Liver (tissue), 9 donors: ENCODE data around the gene NELL1. TPM values are rescaled to one million over a fixed set of nuclear protein-coding genes. Genes with fewer than 3 reads are reported as not detected.

Source experiments
- DNase-seq: peaks from one replicate; pipeline ENCODE4 v3.0.0-alpha.2; 2017; ENCODE audit warnings: low spot score
- H3K27ac ChIP-seq, 2 donors: one replicate each; pipeline ENCODE4 v1.7.0; 2013; ENCODE audit warnings: inconsistent platforms in 2 of 2, low read length in 2 of 2, control low read depth in 1 of 2, low read depth in 1 of 2, mild to moderate bottlenecking in 1 of 2
- H3K27me3 ChIP-seq, 4 donors: one replicate each; pipeline versions ENCODE4 v1.6.1 to v1.7.0; 2013; ENCODE audit warnings: low read length in 3 of 4, inconsistent platforms in 1 of 4, mild to moderate bottlenecking in 1 of 4, moderate library complexity in 1 of 4; ENCODE audit not compliant: control insufficient read depth in 4 of 4, insufficient read depth in 4 of 4
- H3K36me3 ChIP-seq, 4 donors: one replicate each; pipeline versions ENCODE4 v1.6.1 to v1.7.0; 2013; ENCODE audit warnings: low read length in 3 of 4, mild to moderate bottlenecking in 3 of 4, low read depth in 1 of 4, moderate library complexity in 1 of 4; ENCODE audit not compliant: control insufficient read depth in 4 of 4, insufficient read depth in 3 of 4
- H3K4me1 ChIP-seq, 4 donors: one replicate each; pipeline versions ENCODE4 v1.6.1 to v1.7.0; 2013; ENCODE audit warnings: low read length in 3 of 4, mild to moderate bottlenecking in 3 of 4, moderate library complexity in 1 of 4; ENCODE audit not compliant: control insufficient read depth in 4 of 4, insufficient read depth in 4 of 4
- H3K4me3 ChIP-seq, 3 donors: one replicate each; pipeline versions ENCODE4 v1.6.1 to v1.7.0; 2013; ENCODE audit warnings: low read length in 3 of 3, control low read depth in 1 of 3, low read depth in 1 of 3, mild to moderate bottlenecking in 1 of 3
- H3K9ac ChIP-seq, 2 donors: one replicate each; pipeline ENCODE4 v1.7.0; 2013; ENCODE audit warnings: low read length in 2 of 2, mild to moderate bottlenecking in 2 of 2, moderate library complexity in 2 of 2, control low read depth in 1 of 2, low read depth in 1 of 2
- H3K9me3 ChIP-seq, 4 donors: one replicate each; pipeline versions ENCODE4 v1.6.1 to v1.7.0; 2013; ENCODE audit warnings: low read length in 3 of 4; ENCODE audit not compliant: control insufficient read depth in 4 of 4
- EGR1 ChIP-seq, 2 donors: IDR thresholded peaks; 2 replicates each; pipeline ENCODE4 v1.6.1; 2016 to 2018; ENCODE audit warnings: antibody characterized with exemption in 2 of 2, low read depth in 2 of 2
- FOXA1 ChIP-seq: IDR thresholded peaks from 2 replicates; pipeline ENCODE4 v1.6.1; 2016; ENCODE audit warnings: antibody characterized with exemption
- FOXA2 ChIP-seq: IDR thresholded peaks from 2 replicates; pipeline ENCODE4 v1.6.1; 2016; ENCODE audit warnings: antibody characterized with exemption
- GABPA ChIP-seq, 2 donors: IDR thresholded peaks in 1 of 2; conservative IDR thresholded peaks in 1 of 2; 2 replicates each; pipeline ENCODE4 v1.6.1; 2016; ENCODE audit warnings: antibody characterized with exemption in 2 of 2, mild to moderate bottlenecking in 1 of 2, moderate library complexity in 1 of 2
- HNF4A ChIP-seq, 2 donors: conservative IDR thresholded peaks; 2 replicates each; pipeline ENCODE4 v1.6.1; 2016; ENCODE audit warnings: antibody characterized with exemption in 2 of 2, mild to moderate bottlenecking in 2 of 2
- HNF4G ChIP-seq: IDR thresholded peaks from 2 replicates; pipeline ENCODE4 v1.6.1; 2016; ENCODE audit warnings: antibody characterized with exemption
- NR2F2 ChIP-seq: IDR thresholded peaks from 2 replicates; pipeline ENCODE4 v1.6.1; 2016; ENCODE audit warnings: antibody characterized with exemption
- RAD21 ChIP-seq, 2 donors: IDR thresholded peaks; 2 replicates each; pipeline ENCODE4 v1.6.1; 2016; ENCODE audit warnings: antibody characterized with exemption in 2 of 2, mild to moderate bottlenecking in 2 of 2
- RXRA ChIP-seq, 2 donors: IDR thresholded peaks; 2 replicates each; pipeline ENCODE4 v1.6.1; 2017 to 2018; ENCODE audit warnings: antibody characterized with exemption in 2 of 2, mild to moderate bottlenecking in 1 of 2
- SP1 ChIP-seq: IDR thresholded peaks from 2 replicates; pipeline ENCODE4 v1.6.1; 2018; ENCODE audit warnings: antibody characterized with exemption, mild to moderate bottlenecking
- TAF1 ChIP-seq: conservative IDR thresholded peaks from 2 replicates; pipeline ENCODE4 v1.6.1; 2016; ENCODE audit warnings: antibody characterized with exemption, mild to moderate bottlenecking
- YY1 ChIP-seq: IDR thresholded peaks from 2 replicates; pipeline ENCODE4 v1.6.1; 2016; ENCODE audit warnings: antibody characterized with exemption, mild to moderate bottlenecking
- WGBS: extraction: QIAGEN DNeasy Blood & Tissue Kit; methylation state at CpG from one replicate; pipeline ENCODE4 v1.1.7; 2013; 5-methylcytosine and 5-hydroxymethylcytosine counted together
- polyA plus RNA-seq, 2 donors: library from polyadenylated mRNA; stranded (reverse) in 1 of 2; unstranded in 1 of 2; fragments of 200-250 nt in 1 of 2; fragments of >200 nt in 1 of 2; fragmentation: Nextera tagmentation in 1 of 2; extraction: Ambion mirVana in 1 of 2; gene quantifications; one replicate each; pipeline versions ENCODE4 v1.2.1 to v1.2.3, GENCODE V29; 2013 to 2015
- total RNA-seq, 2 donors: library from RNA; depleted of rRNA; stranded (reverse); fragments of >200 nt; gene quantifications; one replicate each; pipeline ENCODE4 v1.2.3, GENCODE V29; 2014
- TF ChIP-seq, protein P1 (sequence below): fragments of 150-350 bp; IDR thresholded peaks from 2 replicates; pipeline ENCODE4 v1.5.1; 2017; ENCODE audit warnings: improper control_type of control experiment, low read depth, low read length; ENCODE audit not compliant: missing input control
- TF ChIP-seq, protein P2 (sequence below): IDR thresholded peaks from 2 replicates; pipeline ENCODE4 v1.6.1; 2016; ENCODE audit warnings: antibody characterized with exemption
- TF ChIP-seq, protein P3 (sequence below): IDR thresholded peaks from 2 replicates; pipeline ENCODE4 v1.6.1; 2016; ENCODE audit warnings: antibody characterized with exemption
- TF ChIP-seq, protein P4 (sequence below): IDR thresholded peaks from 2 replicates; pipeline ENCODE4 v1.6.1; 2016; ENCODE audit warnings: antibody characterized with exemption
- TF ChIP-seq, protein P5 (sequence below): IDR thresholded peaks from 2 replicates; pipeline ENCODE4 v1.6.1; 2016; ENCODE audit warnings: antibody characterized with exemption, mild to moderate bottlenecking
- donor health status: healthy.
- donor health status: healthy.
- donor health status: healthy.
- donor health status: healthy.
- donor health status: healthy.

NELL1 gene
- total and polyA plus RNA-seq, 4 donors: not detected

DNA sequence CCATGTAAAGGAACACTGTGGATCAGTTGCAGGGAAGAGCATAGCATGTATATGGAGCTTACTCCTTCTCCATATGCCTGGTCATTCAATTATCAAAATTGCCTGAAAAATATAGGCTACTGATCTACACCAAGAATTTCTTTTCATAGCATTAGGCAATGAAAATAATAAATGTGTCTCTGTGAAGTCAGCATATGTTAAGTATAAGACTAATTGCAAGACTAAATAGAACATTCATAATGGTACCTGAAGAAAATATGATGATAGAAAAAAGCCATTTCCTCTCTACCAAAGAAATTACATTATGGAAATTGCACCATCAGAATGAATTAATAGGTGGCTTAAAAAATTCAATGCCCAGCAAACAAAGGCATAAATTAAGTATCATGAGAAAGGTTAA is 584.7 kb downstream of the NELL1 start:
- no peaks in the 10 kb centered on the region for H3K36me3 ChIP-seq
- no peaks in the 10 kb centered on the region for H3K27me3 ChIP-seq
- no peak overlapping the region for H3K4me3 ChIP-seq
- no peak for DNase-seq
- H3K27ac ChIP-seq: no peak overlapping the region
- no peak overlapping the region for H3K9ac ChIP-seq
- H3K9me3 ChIP-seq: no peaks in the 10 kb centered on the region
- TF ChIP-seq, protein P1, sequence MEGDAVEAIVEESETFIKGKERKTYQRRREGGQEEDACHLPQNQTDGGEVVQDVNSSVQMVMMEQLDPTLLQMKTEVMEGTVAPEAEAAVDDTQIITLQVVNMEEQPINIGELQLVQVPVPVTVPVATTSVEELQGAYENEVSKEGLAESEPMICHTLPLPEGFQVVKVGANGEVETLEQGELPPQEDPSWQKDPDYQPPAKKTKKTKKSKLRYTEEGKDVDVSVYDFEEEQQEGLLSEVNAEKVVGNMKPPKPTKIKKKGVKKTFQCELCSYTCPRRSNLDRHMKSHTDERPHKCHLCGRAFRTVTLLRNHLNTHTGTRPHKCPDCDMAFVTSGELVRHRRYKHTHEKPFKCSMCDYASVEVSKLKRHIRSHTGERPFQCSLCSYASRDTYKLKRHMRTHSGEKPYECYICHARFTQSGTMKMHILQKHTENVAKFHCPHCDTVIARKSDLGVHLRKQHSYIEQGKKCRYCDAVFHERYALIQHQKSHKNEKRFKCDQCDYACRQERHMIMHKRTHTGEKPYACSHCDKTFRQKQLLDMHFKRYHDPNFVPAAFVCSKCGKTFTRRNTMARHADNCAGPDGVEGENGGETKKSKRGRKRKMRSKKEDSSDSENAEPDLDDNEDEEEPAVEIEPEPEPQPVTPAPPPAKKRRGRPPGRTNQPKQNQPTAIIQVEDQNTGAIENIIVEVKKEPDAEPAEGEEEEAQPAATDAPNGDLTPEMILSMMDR: no peak
- no peak for TF ChIP-seq SP1
- no peaks in the 10 kb centered on the region for H3K4me1 ChIP-seq

DNA sequence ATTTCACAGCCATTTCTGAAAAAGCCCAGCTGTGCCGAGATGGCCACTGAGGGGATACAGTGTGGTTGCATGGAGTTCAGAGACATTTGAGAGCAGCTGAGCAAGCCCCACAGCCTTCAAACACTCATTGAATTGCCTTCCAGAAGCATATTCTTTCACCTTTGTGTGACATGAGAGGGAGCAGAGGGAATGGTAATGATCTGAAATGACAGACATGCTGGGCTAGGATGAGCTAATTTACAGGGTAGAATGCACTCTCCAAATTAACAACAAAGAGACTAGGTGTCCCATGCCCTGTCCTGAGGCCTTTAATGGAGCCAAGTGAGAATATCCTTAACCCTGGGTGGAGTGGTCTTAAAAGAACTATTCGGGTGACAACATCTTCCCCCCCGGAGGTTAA is 585.4 kb downstream of the NELL1 start:
- TF ChIP-seq, protein P1: no peak
- TF ChIP-seq GABPA (IDR thresholded peaks at IDR 0.05 in 1 of 2, conservative IDR thresholded peaks at IDR 0.05 in 1 of 2) (no peak), SP1 (no peak), RAD21 (IDR thresholded peaks at IDR 0.05) (no peak), FOXA2 (no peak), YY1 (no peak), RXRA (IDR thresholded peaks at IDR 0.05) (no peak), NR2F2 (no peak), EGR1 (IDR thresholded peaks at IDR 0.05; ENCODE audit: low read depth in 2 of 2) (no peak), HNF4G (no peak), FOXA1 (no peak), TAF1 (no peak), HNF4A (conservative IDR thresholded peaks at IDR 0.05) (no peak)
- TF ChIP-seq, protein P2, sequence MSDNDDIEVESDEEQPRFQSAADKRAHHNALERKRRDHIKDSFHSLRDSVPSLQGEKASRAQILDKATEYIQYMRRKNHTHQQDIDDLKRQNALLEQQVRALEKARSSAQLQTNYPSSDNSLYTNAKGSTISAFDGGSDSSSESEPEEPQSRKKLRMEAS: no peak
- TF ChIP-seq, protein P3, sequence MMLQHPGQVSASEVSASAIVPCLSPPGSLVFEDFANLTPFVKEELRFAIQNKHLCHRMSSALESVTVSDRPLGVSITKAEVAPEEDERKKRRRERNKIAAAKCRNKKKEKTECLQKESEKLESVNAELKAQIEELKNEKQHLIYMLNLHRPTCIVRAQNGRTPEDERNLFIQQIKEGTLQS: no peak
- TF ChIP-seq, protein P4, sequence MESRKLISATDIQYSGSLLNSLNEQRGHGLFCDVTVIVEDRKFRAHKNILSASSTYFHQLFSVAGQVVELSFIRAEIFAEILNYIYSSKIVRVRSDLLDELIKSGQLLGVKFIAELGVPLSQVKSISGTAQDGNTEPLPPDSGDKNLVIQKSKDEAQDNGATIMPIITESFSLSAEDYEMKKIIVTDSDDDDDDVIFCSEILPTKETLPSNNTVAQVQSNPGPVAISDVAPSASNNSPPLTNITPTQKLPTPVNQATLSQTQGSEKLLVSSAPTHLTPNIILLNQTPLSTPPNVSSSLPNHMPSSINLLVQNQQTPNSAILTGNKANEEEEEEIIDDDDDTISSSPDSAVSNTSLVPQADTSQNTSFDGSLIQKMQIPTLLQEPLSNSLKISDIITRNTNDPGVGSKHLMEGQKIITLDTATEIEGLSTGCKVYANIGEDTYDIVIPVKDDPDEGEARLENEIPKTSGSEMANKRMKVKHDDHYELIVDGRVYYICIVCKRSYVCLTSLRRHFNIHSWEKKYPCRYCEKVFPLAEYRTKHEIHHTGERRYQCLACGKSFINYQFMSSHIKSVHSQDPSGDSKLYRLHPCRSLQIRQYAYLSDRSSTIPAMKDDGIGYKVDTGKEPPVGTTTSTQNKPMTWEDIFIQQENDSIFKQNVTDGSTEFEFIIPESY: no peak
- TF ChIP-seq, protein P5, sequence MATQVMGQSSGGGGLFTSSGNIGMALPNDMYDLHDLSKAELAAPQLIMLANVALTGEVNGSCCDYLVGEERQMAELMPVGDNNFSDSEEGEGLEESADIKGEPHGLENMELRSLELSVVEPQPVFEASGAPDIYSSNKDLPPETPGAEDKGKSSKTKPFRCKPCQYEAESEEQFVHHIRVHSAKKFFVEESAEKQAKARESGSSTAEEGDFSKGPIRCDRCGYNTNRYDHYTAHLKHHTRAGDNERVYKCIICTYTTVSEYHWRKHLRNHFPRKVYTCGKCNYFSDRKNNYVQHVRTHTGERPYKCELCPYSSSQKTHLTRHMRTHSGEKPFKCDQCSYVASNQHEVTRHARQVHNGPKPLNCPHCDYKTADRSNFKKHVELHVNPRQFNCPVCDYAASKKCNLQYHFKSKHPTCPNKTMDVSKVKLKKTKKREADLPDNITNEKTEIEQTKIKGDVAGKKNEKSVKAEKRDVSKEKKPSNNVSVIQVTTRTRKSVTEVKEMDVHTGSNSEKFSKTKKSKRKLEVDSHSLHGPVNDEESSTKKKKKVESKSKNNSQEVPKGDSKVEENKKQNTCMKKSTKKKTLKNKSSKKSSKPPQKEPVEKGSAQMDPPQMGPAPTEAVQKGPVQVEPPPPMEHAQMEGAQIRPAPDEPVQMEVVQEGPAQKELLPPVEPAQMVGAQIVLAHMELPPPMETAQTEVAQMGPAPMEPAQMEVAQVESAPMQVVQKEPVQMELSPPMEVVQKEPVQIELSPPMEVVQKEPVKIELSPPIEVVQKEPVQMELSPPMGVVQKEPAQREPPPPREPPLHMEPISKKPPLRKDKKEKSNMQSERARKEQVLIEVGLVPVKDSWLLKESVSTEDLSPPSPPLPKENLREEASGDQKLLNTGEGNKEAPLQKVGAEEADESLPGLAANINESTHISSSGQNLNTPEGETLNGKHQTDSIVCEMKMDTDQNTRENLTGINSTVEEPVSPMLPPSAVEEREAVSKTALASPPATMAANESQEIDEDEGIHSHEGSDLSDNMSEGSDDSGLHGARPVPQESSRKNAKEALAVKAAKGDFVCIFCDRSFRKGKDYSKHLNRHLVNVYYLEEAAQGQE: no peak
- Histone ChIP-seq H3K9ac (no peak overlapping the region), H3K4me3 (no peak overlapping the region), H3K4me1 (no peaks in the 10 kb centered on the region), H3K27me3 (no peaks in the 10 kb centered on the region), H3K9me3 (no peaks in the 10 kb centered on the region), H3K36me3 (no peaks in the 10 kb centered on the region), H3K27ac (no peak overlapping the region)
- WGBS: 62% methylated on average over 3 of the region's 3 CpGs
- no peak for DNase-seq
